ENCODE results near the gene B3GALT6.

Gene B3GALT6

DNA sequence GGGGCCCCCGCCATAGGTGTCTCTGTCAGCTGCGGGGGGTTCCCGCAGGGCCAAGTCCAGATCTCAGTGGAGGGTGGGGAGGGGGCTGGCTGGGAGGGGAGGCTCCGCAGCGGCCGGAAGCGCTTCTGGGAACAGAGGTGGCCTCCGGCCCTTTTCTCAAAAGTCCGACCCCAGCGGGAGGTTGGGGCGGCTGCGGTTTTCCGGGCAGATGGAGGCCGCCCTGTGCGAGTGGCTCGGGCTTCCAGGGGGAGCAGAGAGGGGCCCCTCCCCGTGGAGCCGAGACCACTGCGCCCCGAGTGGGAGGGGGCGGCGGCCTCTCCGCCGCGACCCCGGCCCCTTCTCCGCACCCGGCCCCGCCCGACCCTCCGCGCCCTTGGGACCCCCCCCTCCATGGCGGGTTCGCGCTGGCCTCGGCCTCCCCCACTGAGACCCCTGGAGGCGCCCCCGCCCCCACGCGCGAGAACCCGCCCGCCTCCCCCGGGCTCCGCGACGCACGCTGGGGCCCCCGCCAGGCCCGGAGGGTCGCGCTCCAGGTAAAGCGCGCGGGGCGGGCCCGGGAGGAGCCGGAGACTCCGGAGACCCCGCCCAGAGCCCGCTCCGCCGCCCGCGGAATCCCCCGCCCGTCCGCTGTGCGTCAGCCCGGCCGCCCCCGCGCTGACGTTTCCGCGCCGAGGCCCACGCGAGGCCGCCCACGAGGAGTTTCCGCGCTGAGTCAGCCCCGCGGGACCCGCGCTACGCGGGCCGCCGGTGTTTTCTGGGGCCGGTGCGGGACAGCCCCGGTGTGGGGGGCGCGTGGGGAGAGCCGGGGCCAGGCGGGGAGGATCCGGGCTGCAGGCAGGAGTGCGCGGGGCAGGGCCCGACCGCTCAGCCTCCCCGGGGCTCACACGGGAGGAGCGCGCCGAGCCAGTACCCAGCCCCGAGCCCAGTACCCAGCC is 30.9 kb upstream of the B3GALT6 start:
- in situ Hi-C loops (cut with MboI; ENCODE audit: low sequenced_read_pairs), result no loop called here

DNA sequence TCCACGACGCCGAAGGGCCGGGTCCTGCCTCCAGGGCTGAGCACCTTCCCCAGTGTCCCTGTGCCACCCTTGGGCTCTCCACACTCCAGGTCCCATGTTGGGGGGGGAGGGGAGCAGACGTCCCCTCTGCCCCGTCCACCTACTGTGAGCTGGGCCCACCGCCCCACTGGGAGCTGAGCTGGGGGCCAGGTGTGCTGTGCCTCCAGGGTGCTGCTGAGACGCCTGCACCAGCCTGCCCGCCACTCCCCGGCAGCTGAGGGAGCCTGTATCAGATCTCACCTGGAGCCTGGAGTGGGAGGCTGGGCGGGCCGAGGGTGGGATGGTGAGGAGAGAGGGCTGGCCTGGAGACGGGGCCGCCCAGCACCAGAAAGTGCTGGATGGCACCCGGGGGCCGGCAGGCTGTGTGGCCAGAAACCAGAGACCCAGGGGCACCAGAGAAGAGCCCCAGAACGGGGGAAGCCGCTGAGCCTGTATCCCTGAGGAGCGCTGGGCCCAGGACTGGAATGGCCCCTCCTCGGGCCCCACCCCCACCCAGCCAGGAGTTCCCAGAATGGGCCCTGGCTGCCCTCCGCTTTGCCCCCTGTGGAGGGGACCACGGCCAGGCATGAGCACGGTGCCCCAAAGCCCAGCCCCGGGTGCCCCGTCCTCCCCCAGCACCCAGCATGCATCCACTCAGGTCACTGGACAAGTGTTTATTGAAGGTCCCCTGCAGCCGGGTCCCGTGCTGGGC is 29.0 kb upstream of the B3GALT6 start:
- in situ Hi-C loops (cut with MboI; ENCODE audit: low sequenced_read_pairs), result no loop called here

DNA sequence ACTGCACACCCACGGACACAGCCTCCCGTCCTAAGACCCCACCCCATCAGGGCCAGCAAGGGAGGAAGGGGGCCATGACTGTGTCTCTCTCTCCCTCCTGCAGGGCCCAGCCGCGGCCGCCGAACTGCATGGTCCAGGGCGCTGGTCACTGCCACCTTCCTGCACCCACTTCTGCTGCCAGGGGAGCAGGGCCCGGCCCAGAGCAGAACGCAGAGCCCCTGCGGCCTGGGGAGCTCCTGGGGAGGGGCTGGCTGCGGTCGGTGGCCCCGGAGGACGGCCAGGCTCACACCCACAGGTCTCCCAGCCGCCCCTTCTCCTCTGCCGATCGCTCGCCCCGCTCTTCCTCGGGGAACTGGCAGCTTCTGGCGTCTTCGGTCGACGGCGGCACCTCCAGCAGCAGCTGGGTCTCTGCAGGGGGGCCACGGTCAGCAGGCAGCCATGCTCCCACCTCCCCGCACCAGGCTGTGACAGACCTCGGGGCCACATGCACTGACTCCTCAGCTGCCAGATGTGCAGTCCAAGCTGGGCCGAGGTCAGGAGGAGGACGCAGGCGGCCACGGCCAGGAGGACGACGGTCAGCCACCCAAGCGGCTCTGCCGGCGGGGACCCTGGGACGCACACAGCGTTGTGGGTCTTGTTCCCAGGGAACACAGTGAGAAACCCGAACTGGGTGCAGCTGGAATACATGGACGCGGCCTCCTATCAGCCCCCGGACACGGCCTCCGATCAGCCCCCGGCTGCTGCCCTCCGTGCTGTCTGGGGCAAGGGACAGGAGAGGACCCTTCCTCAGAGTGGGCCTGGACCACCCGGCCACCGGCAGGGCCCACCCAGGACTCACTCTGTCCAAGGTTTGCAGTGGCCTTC is 28.2 kb upstream of the B3GALT6 start:
- in situ Hi-C loops (cut with MboI; ENCODE audit: low sequenced_read_pairs), result no loop called here

DNA sequence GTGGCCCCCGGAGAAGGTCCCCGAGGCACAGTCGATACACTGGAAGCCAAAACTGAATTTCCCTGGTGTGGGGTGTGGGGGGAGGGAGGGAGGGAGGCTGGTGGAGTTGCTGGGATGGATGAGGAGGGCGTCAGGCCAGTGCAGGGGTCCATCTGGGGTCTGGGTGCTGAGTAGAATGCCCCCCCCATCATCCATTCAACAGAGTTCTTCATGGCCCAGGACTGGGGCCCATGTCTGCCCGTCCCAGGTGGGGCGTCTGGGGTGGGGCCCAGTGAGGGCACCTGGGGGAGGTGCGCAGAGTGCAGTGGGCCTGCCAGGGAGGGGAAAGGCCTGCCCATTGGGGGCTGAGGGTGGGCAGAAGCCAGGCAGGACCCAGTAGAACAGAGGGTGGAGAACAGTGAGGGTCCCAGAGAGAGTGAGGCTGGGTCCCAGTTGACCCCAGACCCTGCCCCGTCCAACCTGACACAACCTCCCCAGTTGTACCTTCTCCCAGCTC is 27.6 kb upstream of the B3GALT6 start:
- in situ Hi-C loops (cut with MboI; ENCODE audit: low sequenced_read_pairs), result no loop called here

DNA sequence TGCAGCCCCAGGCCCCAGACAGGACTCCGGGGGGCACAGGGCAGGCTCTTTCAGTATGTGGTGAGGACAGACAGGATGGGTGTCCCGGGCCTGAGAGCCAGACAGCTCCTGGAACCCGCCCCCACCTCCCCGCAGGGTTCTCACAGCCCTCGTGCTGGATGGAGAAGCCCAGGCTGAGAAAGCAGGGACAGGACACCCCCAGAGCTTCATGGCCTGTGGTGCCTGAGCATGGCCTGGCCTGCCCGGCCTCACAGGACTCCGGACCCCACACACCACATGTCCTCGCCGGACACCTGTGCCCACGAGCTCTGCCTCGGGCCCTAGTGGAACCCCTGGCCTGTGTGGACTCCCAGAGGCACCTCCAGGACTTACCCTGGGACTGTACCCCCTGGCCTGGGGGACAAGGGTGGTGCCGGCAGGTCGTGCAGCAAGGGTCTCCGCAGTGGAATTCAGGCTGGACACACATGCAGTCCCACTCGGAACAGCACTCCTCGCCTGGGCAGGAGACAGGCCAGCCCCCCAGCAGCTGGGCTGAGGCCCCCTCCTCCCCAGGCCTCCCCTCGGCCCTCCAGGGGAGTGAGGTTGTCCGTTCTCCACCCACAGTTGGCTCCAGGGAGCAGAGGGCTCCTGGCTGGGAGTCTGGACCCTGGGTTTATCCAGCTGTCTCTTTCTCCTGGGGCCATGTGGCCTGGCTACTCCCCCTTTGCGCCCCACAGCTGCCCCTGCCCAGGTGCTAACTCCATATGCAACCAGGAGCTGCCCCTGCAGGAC is 26.9 kb upstream of the B3GALT6 start:
- in situ Hi-C loops (cut with MboI; ENCODE audit: low sequenced_read_pairs), result no loop called here

DNA sequence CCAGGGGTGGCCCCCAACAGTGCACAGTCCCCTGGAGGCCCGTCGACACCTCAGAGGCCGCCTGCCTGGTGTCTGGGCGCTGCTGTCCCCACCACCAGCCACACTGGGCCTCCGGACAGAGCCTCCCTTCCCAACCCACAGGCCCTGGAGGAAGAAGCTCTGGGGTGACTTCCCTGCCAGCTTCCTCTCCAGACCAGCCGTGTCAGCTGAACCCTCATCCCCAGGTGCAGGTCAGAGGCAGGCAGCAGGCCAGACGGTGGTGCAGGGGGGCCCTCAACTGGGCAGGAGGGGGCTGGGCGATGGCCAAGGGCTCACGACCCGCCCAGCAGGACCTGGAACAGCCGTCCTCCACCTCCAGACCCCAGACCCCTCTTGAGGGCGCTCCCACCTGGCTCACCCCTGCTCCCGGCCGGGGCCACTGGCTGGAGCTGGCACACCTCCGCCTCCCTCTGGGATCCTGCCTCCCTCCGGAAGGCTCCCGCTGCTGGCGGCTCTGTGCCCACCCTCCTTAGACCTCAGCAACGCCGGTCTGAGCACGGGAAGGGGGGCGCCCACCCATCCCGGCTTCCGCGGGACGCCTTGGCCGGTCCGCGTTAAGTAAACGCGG is 26.2 kb upstream of the B3GALT6 start:
- in situ Hi-C loops (cut with MboI; ENCODE audit: low sequenced_read_pairs), result no loop called here

DNA sequence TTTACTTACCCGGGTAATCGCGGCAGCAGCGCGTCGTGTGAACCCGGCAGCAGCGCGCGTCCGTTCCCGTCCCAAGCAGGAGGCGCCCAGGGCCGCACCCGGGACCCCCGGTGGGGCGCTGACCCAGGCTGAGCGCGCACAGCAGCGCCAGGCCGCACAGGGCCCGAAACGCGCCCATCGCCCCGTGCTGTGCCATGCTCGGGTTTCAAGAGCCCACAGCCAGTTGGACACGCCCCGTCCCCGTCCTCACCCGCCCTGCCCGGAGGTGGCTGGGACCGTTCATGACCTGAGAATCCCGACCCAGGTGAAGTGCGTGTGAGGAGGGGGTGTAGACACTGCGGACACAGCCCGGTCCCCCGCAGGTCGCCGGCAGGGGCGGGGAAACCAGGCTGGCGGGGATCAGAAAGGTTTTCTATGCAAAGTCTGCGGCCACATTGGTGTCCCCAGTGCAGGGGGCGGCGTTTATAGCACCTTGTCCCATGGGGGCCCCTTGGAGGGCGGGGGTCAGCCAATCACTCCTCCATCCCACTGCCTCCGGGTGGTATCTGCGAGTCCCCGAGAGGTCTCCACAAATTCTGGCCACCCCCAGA is 25.6 kb upstream of the B3GALT6 start, which contains the start of gene TNFRSF18:
Gene TNFRSF18, minus strand, starts transcription at position 217 of the 590 bp plus-strand sequence. Its CDS starts 21 bp downstream, at position 196.
- in situ Hi-C loops (cut with MboI; ENCODE audit: low sequenced_read_pairs), result no loop called here

DNA sequence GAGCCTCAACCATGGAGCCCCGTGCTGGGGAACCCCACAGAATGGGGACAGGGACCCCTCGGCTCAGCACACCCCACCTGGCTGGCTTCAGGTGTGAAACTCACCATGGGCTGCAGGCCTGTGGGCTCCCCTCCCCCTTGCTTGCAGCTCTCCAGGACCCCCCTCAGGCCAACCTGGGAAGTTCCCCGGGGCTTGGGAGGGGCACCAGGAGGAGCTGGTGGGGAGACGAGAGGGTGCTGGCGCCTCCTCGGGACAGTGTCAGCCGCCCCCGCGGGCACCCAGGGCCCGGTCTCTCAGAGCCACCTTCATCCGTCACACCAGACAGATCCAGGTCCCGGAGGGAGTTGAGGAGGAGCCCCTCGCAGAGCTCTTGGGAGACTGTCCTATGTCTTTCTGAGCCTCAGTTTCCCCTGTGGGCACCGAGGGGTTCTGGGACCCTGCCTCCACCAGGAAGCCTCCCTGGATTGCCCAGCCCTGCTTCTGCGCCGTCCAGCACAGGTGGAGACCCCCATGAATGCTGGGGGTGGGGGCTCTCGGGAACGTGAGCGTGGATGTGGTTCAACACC is 25.0 kb upstream of the B3GALT6 start:
- in situ Hi-C loops (cut with MboI; ENCODE audit: low sequenced_read_pairs), result no loop called here

DNA sequence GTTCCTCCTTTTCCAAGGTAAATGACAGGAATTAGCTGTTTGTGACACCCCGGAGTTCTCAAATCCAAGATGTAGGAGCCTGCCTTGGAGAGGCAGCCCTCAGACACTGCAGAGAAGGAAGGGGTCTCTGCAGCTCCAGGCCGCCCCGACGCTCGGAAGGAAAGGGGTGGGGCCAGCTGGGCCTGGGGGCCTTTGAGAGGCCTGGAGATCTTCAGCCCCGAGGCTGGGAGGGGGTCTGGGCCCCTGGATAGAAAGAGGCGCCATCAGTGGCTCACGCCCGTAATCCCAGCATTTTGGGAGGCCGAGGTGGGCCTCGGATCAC is 24.5 kb upstream of the B3GALT6 start:
- in situ Hi-C loops (cut with MboI; ENCODE audit: low sequenced_read_pairs), result no loop called here

DNA sequence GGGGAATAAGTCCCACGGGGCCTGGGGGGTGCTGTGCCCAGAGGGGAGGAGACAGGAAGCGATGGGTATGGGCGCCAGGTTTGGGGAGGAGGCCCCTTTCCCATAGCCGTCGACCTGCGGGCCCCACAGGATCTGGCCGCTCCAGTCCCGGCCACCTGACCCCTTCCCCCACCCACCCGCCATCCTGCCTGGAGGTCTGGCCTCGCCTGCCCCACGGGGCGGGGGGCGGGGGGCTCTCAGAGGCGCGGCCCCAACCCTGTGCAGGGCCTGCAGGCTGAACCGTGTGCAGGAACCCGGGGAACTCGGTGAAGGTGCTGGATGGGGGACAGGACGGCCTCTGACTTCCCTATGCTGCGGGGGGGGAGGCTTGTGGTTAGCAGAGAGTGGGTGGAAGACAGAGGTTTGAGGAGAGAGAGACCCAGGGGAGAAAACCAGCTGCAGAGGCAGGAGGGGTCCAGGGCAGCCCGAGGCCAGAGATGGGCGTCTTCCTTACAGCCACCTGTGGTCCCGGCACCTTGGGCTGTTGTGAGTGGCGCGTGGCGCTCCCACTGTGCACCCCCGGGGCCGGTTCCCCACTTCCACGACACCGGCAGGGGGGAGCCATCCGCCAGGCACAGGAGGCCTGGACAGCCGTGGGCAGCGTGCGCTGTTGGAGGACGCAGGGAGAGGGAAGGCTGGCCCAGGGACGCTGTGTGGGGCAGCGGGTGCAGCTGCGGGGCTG is 23.2 kb upstream of the B3GALT6 start:
- in situ Hi-C loops (cut with MboI; ENCODE audit: low sequenced_read_pairs), result no loop called here

DNA sequence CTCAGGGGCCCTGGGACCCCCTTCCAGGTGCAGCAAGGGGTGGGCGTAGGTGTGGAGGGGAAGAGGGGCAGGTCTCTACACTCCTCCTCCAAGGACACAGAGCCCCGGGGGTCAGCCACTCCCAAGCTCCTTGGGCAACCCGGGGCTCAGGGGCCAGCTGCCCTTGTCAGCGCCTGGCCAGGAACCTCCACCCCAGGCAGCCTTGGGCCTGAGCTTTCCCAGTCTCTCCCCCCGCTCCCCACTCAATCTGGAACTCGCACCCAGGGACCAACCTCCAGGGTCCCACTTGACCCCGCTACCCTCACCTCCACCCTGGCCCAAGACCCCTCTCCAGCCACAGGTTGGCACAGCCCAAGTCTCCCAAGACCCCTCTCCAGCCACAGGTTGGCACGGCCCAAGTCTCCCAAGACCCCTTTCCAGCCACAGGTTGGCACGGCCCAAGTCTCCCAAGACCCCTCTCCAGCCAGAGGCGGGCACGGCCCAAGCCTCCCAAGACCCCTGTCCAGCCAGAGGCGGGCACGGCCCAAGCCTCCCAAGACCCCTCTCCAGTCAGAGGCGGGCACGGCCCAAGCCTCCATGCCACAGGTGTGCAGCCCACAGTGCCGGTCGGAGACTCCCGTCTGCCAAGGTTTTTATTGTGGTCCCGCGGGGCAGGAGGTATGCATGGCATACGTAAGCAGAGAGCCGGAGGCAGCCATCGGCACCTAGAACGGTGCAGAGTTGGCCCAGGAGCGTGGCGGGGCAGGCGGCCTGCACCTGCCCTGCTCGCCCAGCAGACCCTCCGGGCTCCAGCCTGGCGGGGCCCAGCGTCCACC is 21.1 kb upstream of the B3GALT6 start:
- in situ Hi-C loops (cut with MboI; ENCODE audit: low sequenced_read_pairs), result no loop called here

DNA sequence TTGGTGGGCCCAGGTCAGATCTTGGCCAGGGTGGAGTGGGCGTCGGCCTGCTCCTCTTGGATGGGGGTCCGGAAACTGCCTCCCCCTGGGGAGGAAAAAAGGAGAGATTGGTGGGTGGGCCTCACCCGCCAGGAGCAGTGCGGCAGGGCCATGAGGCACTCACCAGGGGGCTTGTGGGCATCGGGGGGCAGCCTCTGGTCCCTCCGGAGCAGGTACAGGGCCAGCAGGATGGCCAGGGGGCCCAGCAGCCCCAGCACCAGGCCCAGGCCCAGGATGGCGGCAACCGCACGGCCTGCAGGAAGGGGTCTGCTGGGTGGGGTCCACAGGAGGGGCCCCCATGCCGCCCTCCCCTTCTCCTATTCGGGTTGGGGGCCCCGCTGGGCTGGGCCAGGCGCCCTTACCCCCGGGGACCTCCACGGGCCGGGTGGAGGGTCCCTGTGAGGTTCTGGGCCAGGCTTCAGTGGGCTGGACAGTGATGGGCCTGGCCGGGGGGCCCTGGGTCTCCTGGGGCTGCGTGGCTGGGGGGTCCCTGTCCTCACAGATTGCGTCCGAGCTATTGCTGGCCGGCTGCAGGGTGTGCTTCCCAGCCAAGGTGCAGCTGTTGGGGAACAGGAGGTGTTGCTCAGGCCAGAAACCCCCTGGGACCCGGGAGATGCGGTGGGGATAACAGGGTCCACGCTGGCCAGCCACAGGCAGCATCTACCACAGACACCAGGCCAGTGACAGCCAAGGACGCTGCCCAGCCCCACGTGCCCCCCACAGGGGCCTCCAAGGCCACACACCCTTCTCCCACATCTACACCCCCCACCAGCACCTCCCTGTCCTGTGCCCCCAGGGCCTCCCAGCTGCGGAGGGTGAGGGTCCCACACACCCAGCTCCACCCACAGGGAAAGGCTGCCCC is 20.2 kb upstream of the B3GALT6 start:
- in situ Hi-C loops (cut with MboI; ENCODE audit: low sequenced_read_pairs), result no loop called here

DNA sequence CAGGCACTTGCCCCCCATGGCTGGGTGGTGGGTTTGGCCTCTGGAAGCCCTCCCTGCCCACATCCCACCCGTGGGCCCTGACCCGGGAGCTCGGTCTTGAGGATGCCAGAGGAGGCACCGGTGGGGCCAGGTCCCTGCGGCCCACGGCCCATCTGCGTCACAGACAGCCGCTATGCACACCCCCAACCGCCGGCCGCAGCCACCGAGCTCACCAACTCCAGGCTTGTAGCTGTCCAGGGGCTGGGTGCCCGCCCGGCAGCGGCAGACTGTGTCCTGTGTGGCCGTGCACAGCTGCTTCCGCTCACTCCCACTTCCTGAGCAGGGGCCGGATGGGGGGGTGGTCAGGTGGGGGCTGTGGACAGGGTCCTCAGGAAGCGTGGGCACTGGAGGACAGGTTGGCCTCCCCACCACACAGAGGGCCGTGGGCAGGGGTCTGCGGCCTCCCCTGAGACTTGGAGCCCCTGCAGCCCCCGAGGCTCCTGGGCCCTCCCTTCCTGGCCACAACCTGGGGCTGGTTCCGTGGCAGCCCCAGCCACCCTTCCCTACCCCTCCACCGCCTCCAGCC is 19.2 kb upstream of the B3GALT6 start:
- in situ Hi-C loops (cut with MboI; ENCODE audit: low sequenced_read_pairs), result no loop called here

DNA sequence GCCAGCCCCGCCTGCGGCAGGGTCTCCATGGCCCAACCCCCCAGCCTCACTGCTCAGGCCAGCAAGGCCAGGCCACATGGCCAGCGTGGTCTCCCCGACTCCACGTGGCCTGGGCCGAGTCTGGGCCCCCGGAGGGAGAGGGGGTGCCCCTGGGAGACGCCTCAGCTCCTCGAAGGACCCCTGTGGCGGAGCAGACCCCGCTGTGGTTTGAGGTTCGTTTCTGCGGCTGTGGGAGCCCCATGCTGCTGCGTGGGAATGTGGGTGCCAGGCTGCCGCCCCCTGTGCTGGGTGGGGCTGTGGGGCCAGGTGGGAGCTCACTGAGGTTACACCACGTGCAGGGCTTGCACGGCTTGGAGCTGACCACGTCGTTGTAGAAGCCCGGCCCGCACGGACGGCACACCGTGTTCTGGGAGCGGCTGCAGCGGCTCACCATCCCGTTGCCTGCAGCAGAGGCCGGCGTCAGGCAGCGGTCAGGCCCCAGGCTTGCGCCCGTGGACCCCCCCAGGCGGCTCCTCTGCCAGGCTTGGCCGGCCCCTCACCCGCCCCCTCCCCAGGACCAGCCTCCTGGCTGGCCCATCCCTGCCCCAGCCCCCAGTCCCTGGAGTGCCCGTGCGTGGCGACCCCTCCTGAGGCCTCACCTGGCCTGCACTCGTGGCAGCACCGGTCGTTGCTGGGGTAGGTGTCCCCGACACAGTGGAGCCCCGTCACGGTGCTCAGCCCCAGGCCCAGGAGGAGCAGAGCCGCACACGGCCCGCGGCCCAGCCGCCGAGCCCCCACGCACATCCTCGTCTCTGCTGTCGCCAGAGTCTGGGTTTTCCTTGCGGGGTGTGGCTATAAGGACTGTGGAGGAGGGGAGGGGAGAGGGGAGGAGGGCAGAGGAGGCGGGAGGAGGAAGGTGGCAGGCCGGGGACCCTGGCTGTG is 18.4 kb upstream of the B3GALT6 start, which contains the start of gene TNFRSF4:
Gene TNFRSF4, minus strand, starts transcription at position 809 of the 921 bp plus-strand sequence. Its CDS starts 26 bp downstream, at position 783.
- in situ Hi-C loops (cut with MboI; ENCODE audit: low sequenced_read_pairs), result no loop called here

DNA sequence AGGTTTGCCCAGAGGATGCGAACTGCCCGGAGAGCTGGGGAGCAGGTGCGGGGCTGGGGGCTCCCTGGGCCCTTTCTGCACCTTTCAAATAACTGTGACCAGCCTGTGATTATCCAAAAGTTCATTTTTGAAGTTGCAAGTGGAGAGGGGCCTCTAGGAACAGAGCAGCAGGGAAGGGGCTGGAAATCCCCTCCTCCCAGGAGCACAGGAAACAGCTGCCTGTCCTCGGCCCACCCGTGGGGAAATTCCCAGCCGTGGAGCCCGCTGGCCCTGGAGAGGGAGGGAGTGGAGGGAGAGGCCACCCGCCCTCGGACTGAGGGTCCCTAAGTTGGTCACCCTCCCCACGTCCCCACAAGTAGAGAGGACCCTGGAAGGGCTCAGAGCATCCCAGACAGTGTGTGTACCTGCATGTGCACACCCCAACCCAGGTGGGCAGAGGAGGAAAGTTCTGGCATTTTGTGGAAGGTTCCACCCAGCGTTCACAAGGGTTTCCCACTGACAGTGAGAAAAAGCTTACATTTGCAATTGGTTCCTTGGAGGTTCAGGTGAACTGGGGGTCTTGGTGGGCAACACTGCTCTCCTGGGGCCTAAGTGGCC is 16.9 kb upstream of the B3GALT6 start:
- in situ Hi-C loops (cut with MboI; ENCODE audit: low sequenced_read_pairs), result no loop called here
